Measurements from ENCODE around the gene ALG13.
"Not testable (repeated sequence)": the region's sequence is repeated elsewhere in the genome, so short reads cannot be mapped to it uniquely, and the experiment has no call there.

Gene ALG13

DNA sequence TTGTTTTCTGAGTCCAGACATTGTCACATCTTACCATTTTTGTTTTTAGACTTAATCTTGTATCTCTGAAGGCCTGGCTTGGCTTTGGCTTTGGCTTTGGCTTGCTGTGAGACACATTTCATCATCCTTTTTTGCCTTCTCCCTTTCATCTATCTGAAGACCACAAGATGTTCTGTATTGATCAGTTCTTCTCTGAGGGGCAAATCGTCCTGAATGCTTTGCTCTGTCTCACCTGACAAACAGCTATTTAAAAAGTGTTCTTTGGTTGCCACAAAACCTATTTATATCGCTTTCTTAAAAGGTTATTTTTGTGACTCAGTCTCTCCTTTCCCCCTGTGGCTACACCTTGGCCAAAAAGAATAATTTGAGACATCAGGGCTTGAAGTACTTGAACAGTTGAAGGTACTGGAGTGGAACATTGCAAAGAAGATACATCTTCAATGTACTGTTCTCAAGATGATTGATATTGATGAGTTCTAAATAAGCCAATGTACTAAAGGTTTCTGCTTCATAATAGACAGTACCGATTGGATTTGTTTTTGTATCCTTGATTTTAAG is 80.7 kb downstream of the ALG13 start:
- Mint-ChIP-seq H3K27me3 (ENCODE audit: low read depth, poor library complexity) (no peaks in the 10 kb centered on the region), H3K9me3 (no peaks in the 10 kb centered on the region), H3K36me3 (ENCODE audit: low read depth) (peaks cover 34% of the 10 kb centered on the region), H3K27ac (no peak overlapping the region), H3K4me3 (no peak overlapping the region), H3K4me1 (no peaks in the 10 kb centered on the region)
- DNase-seq = no peak
- TF ChIP-seq, protein P1, sequence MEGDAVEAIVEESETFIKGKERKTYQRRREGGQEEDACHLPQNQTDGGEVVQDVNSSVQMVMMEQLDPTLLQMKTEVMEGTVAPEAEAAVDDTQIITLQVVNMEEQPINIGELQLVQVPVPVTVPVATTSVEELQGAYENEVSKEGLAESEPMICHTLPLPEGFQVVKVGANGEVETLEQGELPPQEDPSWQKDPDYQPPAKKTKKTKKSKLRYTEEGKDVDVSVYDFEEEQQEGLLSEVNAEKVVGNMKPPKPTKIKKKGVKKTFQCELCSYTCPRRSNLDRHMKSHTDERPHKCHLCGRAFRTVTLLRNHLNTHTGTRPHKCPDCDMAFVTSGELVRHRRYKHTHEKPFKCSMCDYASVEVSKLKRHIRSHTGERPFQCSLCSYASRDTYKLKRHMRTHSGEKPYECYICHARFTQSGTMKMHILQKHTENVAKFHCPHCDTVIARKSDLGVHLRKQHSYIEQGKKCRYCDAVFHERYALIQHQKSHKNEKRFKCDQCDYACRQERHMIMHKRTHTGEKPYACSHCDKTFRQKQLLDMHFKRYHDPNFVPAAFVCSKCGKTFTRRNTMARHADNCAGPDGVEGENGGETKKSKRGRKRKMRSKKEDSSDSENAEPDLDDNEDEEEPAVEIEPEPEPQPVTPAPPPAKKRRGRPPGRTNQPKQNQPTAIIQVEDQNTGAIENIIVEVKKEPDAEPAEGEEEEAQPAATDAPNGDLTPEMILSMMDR (IDR thresholded peaks at IDR 0.05) = no peak

DNA sequence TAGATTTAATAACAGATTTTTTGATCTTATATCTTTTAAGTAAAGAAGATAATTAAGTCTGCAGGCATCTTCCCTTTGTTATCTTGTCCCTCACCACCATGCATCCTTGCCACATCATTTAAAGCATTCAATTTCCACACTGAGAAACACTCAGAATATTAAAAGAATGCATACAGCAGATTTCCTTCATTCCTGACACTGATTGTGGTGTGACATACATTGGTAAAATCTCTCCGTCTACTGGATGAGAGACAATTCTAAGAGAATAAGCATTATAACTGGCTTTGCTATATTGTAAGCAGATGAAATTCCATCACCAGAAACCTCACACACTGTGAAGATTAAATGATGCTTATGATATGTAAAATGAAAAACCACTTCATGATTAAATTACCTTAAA is 97.6 kb downstream of the ALG13 start:
- no peak for DNase-seq
- TF ChIP-seq, protein P1 (IDR thresholded peaks at IDR 0.05) = no peak
- no peaks in the 10 kb centered on the region for H3K27me3 Mint-ChIP-seq (ENCODE audit: low read depth, poor library complexity)
- no peaks in the 10 kb centered on the region for H3K9me3 Mint-ChIP-seq
- H3K4me1 Mint-ChIP-seq = no peaks in the 10 kb centered on the region
- H3K4me3 Mint-ChIP-seq = no peak overlapping the region
- H3K36me3 Mint-ChIP-seq (ENCODE audit: low read depth) = no peaks in the 10 kb centered on the region
- H3K27ac Mint-ChIP-seq = no peak overlapping the region

DNA sequence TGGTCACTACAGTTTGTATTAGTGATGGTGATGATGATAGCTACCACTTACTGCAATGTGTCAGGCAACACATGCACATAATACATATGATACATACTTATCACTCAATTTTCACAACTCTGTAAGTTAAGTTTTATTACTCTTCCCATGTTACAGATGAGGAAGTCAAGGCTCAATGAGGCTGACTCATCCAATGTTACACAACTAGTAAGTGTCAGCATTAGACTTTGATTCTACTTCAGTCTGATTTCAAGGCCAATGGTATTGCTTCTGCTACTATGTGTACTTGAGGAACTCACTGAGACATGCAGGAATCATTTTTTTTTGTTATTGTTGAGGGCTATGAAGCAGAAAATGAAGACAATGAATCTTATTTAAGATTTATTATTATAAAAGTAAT is 98.6 kb downstream of the ALG13 start:
- H3K36me3 Mint-ChIP-seq (ENCODE audit: low read depth) = peaks cover 6% of the 10 kb centered on the region
- DNase-seq = no peak
- H3K27ac Mint-ChIP-seq = no peak overlapping the region
- no peaks in the 10 kb centered on the region for H3K4me1 Mint-ChIP-seq
- H3K27me3 Mint-ChIP-seq (ENCODE audit: low read depth, poor library complexity) = no peaks in the 10 kb centered on the region
- H3K4me3 Mint-ChIP-seq = no peak overlapping the region
- TF ChIP-seq, protein P1 (IDR thresholded peaks at IDR 0.05) = no peak
- H3K9me3 Mint-ChIP-seq = peaks cover 7% of the 10 kb centered on the region

DNA sequence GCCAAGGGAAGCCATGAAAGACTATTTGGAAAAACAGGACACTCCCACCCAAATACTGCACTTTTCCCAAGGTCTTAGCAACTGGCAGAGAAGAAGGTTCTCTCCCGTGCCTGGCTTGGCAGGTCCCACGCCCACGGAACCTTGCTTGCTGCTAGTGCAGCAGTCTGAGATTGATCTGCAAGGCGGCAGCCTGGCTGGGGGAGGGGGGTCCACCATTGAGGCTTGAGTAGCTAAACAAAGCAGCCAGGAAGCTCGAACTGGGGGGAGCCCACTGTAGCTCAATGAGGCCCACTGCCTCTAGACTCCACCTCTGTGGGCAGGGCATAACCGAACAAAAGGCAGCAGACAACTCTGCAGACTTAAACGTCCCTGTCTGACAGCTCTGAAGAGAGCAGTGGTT is 103.7 kb downstream of the ALG13 start:
- no peak overlapping the region for H3K4me3 Mint-ChIP-seq
- no peak overlapping the region for H3K27ac Mint-ChIP-seq
- peaks cover 22% of the 10 kb centered on the region for H3K36me3 Mint-ChIP-seq (ENCODE audit: low read depth)
- H3K9me3 Mint-ChIP-seq = peaks cover 54% of the 10 kb centered on the region
- no peaks in the 10 kb centered on the region for H3K27me3 Mint-ChIP-seq (ENCODE audit: low read depth, poor library complexity)
- DNase-seq = no peak
- TF ChIP-seq, protein P1 (IDR thresholded peaks at IDR 0.05) = no peak
- H3K4me1 Mint-ChIP-seq = no peaks in the 10 kb centered on the region

DNA sequence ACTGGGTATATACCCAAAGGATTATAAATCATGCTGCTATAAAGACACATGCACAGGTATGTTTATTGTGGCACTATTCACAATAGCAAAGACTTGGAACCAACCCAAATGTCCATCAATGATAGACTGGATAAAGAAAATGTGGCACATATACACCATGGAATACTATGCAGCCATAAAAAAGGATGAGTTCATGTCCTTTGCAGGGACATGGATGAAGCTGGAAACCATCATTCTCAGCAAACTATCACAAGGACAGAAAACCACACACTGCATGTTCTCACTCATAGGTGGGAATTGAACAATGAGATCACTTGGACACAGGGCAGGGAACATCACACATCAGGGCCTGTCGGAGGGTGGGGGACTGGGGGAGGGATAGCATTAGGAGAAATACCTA is 109.1 kb downstream of the ALG13 start:
- Mint-ChIP-seq H3K9me3 (peaks cover 56% of the 10 kb centered on the region), H3K36me3 (ENCODE audit: low read depth) (peaks cover 16% of the 10 kb centered on the region)
- DNase-seq; H3K27me3 Mint-ChIP-seq (ENCODE audit: low read depth, poor library complexity); H3K4me3 Mint-ChIP-seq; H3K4me1 Mint-ChIP-seq; H3K27ac Mint-ChIP-seq: not testable (repeated sequence)

Data from nephron progenitor cell (in vitro differentiated cells).